COLO829 (cell line): ENCODE data around the gene COLEC12.
A peak's percentile ranks its signal among the peaks of the same experiment; 100 is the strongest.

Experiments
- DNase-seq: peaks from one replicate; pipeline ENCODE4 v3.0.0; 2012; ENCODE audit warnings: low spot score

Gene COLEC12

DNA sequence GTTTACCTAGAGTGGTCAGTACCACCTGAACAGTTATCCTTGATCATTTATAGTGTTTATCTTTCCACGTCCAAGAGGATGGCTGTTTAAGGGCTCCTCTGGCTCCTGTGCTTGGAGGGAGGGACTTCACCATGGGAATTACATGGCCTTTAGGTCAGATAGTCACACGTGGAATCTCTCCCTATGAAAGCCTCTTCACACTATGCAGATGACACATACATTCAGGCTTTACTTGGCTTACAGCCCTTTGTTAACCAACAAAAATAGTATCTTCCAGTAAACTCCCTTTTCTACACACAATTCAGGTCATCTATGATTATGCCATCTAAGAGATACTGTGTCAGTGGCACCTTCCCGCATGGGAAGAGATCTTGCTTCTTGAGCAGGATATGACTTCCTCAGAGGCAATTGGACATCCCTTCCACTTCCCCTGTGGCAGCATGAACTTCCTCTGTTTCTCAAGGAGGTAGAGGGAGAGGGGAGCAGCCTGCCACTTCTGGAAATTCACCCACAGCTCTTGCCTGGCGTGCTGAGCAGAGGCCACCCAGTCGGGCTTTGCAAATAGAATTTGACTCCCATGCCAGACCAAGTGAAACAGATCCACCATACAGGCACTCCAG, 53.5 kb downstream of the COLEC12 start:
- no peak for DNase-seq

DNA sequence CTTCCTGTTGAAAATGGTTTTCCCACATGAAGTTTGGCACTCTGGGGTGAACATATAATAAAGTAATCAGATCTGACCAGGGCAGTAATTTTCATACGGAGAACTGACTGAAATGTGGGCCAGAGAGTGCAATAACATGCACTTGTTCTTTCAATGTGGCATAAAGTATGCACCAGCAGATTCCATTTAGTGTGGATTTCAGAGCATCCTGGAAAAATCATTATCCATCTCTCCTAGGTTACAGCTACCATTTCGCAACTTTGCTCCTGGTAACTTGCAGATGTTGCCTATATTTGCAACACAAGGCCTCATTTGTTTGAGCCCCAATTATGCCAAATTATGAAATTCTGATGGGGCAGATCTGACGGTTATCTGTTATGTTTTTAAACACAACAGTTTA, 55.4 kb downstream of the COLEC12 start:
- no peak for DNase-seq

GRCh38 chr18:438571-438970, 61.9 kb downstream of the COLEC12 start:
- no peak for DNase-seq

- DNase-seq: no peak
These were observed 64.6 kb downstream of the COLEC12 start for GRCh38 chr18:435940-436339.

DNA sequence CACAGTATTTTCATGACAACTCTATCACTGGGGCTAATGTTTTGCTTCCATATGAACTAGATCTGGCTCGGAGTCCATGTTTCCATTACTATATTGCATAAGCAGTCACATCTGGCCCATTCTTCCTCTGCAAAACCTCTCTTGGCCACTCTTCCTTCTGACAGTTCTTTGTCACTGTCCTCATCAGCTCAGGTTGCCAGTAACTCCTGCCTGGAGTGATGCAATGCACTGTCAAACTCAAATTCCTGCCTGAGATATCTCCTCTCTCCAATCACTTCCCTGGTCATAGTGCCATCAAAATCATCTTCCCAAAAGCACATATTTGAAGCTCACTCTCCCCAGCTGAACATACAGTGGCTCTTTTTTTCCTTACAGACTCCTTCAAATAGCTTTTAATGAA, 66.1 kb downstream of the COLEC12 start:
- no peak for DNase-seq

DNA sequence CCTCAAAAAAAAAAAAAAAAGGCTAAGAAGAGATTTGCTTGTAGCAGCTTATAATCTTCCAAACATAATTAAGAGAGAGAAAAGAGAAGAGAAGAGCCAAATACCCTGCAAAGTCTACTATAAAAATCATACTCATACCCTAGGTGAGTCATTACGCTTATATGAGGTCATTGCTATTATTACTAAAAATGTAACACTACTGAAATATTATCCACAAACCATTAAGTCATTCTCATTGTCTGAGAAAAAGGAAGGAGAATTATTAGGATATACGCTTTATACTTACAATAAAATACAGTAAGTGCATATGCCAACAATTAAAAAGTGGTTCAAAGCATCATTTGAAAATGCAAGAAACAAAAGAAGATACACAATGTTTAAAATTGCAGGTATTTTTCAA, 66.5 kb downstream of the COLEC12 start:
- DNase-seq: no peak

DNA sequence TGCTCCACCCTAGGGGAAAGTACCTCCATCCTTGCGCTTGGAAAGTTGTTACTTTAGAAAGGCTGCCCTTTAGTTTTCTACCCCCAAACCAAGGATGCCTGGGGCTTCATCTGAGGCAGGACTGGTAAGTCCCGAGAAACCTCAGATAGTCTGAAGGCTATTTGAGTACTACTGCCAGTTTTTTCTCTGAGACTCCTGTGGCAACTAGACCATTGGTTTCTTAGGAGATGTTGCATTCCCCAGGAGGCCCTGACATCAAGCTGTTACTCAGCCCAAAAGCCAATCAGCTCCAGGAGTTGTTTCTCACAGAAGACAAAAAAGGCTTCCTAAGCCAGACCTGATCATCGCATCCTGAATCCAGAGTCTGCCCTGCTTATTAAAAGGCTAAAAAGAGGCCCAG, 67.2 kb downstream of the COLEC12 start:
- no peak for DNase-seq

DNA sequence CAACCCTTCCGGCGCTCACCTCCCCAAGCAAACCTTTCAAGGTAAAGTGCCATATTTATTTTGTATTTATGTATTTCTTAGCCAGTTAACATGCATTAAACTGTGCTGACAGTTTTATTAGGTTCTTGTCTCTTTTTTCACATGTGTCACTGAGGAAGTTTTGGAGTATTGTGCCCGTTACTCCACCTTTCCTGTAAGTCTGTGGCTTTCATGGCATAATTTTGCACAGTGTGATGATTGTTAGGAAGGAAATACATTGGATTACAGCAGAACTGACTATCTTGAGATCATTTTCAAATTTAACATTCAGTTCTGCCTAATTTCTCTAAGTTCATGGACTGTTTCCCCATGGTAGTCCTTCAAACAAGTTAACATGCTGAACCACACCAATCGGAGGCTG, 67.7 kb downstream of the COLEC12 start:
- no peak for DNase-seq

DNA sequence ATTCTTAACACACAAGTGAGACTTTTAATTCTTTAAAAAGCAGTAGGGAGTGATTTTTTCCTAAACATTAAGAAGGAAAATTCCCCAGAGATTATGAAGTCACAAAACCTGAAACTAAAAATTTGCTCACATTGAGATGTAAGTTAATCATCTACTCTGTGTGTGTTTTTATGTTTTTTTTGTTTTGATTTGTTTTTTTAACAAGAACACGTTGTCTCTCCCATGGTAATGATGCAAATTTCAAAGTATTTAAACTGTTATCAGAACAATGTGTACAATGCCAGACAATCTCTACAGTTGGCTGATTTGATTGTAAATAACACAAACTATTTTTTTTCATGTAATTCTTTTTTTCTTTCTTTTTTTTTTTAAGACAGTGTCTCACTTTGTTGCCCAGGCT, 71.5 kb downstream of the COLEC12 start:
- no peak for DNase-seq

DNA sequence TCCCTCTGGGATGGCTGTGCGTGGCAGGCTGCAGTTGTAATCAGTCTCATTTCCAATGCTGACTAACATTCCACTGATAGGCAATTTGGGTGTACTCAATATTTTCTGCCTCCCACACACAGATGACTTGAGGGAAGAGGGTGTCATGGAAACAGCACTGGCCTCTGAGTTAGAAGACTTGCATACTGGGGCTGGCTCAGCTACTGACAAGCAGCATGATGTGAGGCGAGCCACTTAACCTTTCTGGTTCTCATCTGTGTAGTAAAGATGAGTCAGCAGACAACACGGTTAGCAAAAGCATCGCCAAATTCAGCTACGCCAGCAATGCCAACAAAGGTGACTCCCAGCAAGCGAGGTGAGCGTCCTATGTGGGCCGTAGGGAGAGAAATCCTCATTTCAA, 73.5 kb downstream of the COLEC12 start:
- no peak for DNase-seq

DNA sequence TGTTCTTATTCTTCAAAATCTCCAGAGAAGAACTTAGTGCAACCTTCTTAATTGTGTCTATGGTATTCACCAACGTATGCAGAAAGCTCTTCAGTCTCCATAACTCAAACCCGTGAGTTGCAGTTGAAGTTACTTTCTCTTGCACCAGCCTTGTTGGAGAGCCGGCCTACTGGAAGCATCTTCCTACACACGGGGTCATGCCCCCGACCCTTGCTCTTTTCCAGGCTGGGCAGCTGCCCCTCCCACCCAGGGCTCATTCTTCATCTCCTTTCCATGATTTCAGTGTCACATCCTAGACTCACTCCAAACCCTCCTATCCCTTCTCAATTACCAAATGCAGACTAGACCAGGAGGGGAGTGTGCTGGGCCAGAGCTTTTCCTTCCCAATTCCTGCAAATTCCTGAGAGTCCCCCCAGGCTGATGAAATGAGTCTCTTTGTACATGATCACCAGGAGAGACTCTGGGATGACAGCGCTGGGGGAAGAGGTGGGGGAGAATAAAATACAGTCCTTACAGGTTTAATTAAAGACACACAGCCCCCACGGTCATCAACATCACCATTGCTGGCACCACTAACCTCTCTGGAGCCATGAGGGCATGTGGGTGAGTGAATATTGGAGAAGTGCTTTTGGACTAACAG, 75.3 kb downstream of the COLEC12 start:
- DNase-seq: no peak

DNA sequence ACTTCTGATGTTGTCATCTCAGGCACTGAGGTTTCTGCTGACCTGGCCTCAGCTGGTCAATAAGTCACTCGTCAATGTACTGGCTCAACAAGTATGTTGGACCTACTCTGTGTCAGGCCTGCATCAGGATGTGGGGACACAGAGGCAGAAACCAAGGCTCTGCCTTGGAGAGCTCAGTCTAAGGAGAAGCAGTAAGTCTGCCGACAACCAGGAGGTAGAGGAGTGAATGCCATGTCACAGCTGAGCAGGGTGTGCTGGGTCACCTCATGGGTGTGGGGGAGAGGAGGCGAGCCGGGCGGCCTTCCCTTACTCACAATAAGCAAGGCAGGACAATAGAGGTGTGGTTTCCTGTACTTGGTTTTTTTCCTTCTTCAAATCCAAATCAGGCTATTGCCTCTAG, 75.8 kb downstream of the COLEC12 start:
- no peak for DNase-seq

- DNase-seq: no peak
These were observed 76.3 kb downstream of the COLEC12 start for GRCh38 chr18:424071-424661.

- no peak for DNase-seq
These were observed 77.5 kb downstream of the COLEC12 start for GRCh38 chr18:422966-423365.

GRCh38 chr18:421247-422155, 79.0 kb downstream of the COLEC12 start:
- peak; percentile 15 for DNase-seq

DNA sequence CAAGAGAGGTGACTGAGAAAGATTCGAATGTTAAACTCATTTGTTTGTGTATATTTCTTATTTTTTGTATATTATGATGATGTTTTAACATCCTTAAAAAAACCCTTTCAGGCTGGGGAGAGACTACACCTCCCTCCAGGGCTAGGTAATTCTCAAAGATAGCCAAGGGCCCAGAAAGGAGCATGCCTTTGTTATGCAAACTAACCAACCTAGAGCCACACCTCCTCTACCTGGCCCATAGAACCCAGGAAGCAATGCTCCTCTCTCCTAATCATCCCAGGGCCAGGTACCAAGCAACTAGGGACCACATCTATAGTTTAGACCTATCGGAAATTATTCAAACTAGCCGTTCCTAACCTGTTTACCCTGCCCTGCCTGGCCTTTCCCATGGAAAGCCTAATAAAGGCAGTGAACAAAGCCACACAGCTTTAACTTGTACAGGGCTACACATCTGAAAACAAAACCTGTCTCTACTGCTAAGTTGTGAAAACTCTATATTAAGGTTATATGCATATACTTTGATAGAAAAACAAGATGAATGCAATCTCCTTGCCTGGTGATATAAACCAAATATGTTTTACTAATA, 79.7 kb downstream of the COLEC12 start:
- no peak for DNase-seq

- no peak for DNase-seq
These were observed 80.8 kb downstream of the COLEC12 start for GRCh38 chr18:419541-420175.

DNA sequence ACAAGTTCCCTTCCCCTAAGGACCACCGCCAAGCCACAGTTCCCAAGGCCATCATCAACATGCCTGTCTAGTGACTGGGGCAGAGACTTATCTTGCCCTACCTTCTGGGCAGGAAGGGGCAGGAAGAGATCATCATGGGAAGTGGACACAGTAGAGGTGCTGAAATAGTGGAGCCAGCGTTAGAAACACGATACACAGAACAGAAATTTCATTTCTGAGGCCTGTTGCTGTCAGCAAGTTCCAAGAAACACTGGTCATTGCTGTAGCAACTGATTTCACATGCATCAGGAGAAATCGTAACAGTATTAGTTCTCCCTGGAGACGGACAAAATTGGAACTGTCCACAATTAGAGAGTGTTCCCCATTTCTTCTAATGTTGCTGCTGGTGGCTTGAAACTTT, 83.0 kb downstream of the COLEC12 start:
- no peak for DNase-seq

DNA sequence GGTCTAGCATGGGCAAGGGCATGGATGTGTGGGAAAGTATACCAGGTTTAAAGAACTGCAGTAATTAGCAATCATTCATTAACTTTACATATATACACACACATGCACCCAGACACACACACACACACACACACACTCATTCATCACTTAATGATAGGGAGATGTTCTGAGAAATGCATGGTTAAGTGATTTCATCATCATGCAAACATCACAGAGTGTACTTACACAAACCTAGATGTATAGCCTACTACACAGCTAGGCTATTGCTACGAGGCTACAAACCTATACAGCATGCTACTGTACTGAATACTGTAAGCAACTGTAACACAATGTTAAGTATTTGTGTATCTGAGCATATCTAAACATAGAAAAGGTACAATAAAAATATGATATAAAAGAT, 83.6 kb downstream of the COLEC12 start:
- no peak for DNase-seq

GRCh38 chr18:415617-416612, 84.6 kb downstream of the COLEC12 start:
- peak; percentile 3 for DNase-seq

GRCh38 chr18:415047-415446, 85.5 kb downstream of the COLEC12 start:
- no peak for DNase-seq
